GM12878 (cell line): ENCODE data around the gene SIL1. TPM values are rescaled to one million over a fixed set of nuclear protein-coding genes. Genes with fewer than 3 reads are reported as not detected.
"Not testable (repeated sequence)": the region's sequence is repeated elsewhere in the genome, so short reads cannot be mapped to it uniquely, and the experiment has no call there.

Experiments used
- ATAC-seq: fragments of 200-7000 bp; cut with Tn5 transposase; 3 replicates; pipeline ENCODE4 v1.9.1; 2020; ENCODE audit warnings: mild to moderate bottlenecking, moderate library complexity
- BruUV-seq: library from RNA; stranded (reverse); fragments of 400-500 nt; replicated peaks from 2 replicates; lab custom pipeline; 2021; lab: Mats Ljungman, UMichigan
- CTCF ChIA-PET: fragments of 300-600 bp; sonication (Branson Sonifier 250); formaldehyde crosslinking; extraction: SDS; loops from one replicate; lab custom pipeline; 2021; ENCODE audit warnings: inconsistent platforms; lab: Yijun Ruan, JAX
- POLR2A ChIA-PET: fragments of 350-600 bp; formaldehyde crosslinking; extraction: SDS; loops from one replicate; lab custom pipeline; 2021; ENCODE audit warnings: inconsistent platforms; lab: Charles Lee
- RAD21 ChIA-PET: fragments of 300-600 bp; sonication (Branson Sonifier 250); formaldehyde crosslinking; loops from one replicate; lab custom pipeline; 2023; ENCODE audit warnings: antibody characterized with exemption; ENCODE audit not compliant: unreplicated experiment; lab: Charles Lee
- SMC1A ChIA-PET: fragments of 300-600 bp; sonication (Branson Sonifier 250); formaldehyde crosslinking; loops from one replicate; lab custom pipeline; 2023; ENCODE audit not compliant: unreplicated experiment, uncharacterized antibody; lab: Charles Lee
- DNase-seq: peaks from one replicate; pipeline ENCODE4 v3.0.0-alpha.2; 2011; ENCODE audit warnings: low read depth, low spot score
- FAIRE-seq: peaks from 3 replicates; lab custom pipeline; 2011; peaks lifted over from hg19 to GRCh38; lab: Jason Lieb, UNC
- H2AFZ ChIP-seq: 2 replicates; pipeline ENCODE4 v1.6.0; 2011; ENCODE audit warnings: low read depth, low read length, control low read depth; ENCODE audit not compliant: control insufficient read depth
- H3K27ac ChIP-seq: 2 replicates; pipeline ENCODE4 v1.5.1; 2011; ENCODE audit warnings: control low read depth; ENCODE audit not compliant: control insufficient read depth, insufficient read depth
- H3K27me3 ChIP-seq, 2 experiments: replicated peaks in 1 of 2; 2 replicates each; pipeline versions ENCODE4 v1.6.0 to v1.6.1; 2011; ENCODE audit warnings: low read length in 1 of 2; ENCODE audit not compliant: control insufficient read depth in 2 of 2, insufficient read depth in 2 of 2
- H3K36me3 ChIP-seq, 2 experiments: 2 replicates each; pipeline ENCODE4 v1.5.1; 2011; ENCODE audit warnings: low read length in 1 of 2; ENCODE audit not compliant: control insufficient read depth in 2 of 2, insufficient read depth in 2 of 2
- H3K4me1 ChIP-seq: 2 replicates; pipeline ENCODE4 v1.6.1; 2011; ENCODE audit warnings: mild to moderate bottlenecking, low read length, moderate library complexity, mixed read lengths; ENCODE audit not compliant: control insufficient read depth, insufficient read depth
- H3K4me2 ChIP-seq: 2 replicates; pipeline ENCODE4 v1.6.0; 2011; ENCODE audit warnings: control low read depth; ENCODE audit not compliant: control insufficient read depth, insufficient read depth
- H3K4me3 ChIP-seq: fragments of 200-600 bp; sonication (generic); 2 replicates; pipeline ENCODE4 v1.5.1; 2016
- H3K79me2 ChIP-seq: 2 replicates; pipeline ENCODE4 v1.6.0; 2011; ENCODE audit warnings: low read length; ENCODE audit not compliant: control insufficient read depth, insufficient read depth
- H3K9ac ChIP-seq: 2 replicates; pipeline ENCODE4 v1.8.0; 2011; ENCODE audit warnings: low read length, control low read depth, mixed read lengths; ENCODE audit not compliant: control insufficient read depth, insufficient read depth
- H3K9me3 ChIP-seq: replicated peaks from 3 replicates; pipeline ENCODE4 v1.5.1; 2011; ENCODE audit warnings: mild to moderate bottlenecking, low read length; ENCODE audit not compliant: control insufficient read depth, insufficient read depth
- H4K20me1 ChIP-seq: 2 replicates; pipeline ENCODE4 v1.6.0; 2011; ENCODE audit not compliant: control insufficient read depth, insufficient read depth
- PAX8 ChIP-seq: fragments of 450-650 bp; IDR thresholded peaks from 2 replicates; pipeline ENCODE4 v1.6.1; 2017; ENCODE audit warnings: mild to moderate bottlenecking, moderate library complexity
- SMAD5 ChIP-seq: IDR thresholded peaks from 2 replicates; pipeline ENCODE4 v1.6.1; 2016; ENCODE audit warnings: antibody characterized with exemption, low read depth
- WGBS: methylation state at CpG from one replicate; pipeline ENCODE4 v1.1.6; 2016; ENCODE audit warnings: low lambda C conversion rate; ENCODE audit not compliant: insufficient replicate concordance, insufficient coverage; ENCODE audit errors: missing lambda C conversion rate; 5-methylcytosine and 5-hydroxymethylcytosine counted together
- in situ Hi-C: fragments of 300-500 bp; cut with MboI; formaldehyde crosslinking; loops from 9 replicates; pipeline ENCODE4 v1.14.3; 2018; ENCODE audit warnings: mixed read lengths
- intact Hi-C: fragments of 100-400 bp; cut with micrococcal nuclease; formaldehyde crosslinking; loops from one replicate; pipeline ENCODE4 v1.14.2; 2022; ENCODE audit not compliant: unreplicated experiment
- polyA plus RNA-seq, 11 experiments: library from polyadenylated mRNA; depleted of rRNA in 4 of 11; unstranded in 6 of 11; stranded (reverse) in 5 of 11; fragments of >200 nt; fragmentation: Nextera tagmentation in 4 of 11; fragmentation: Illumina TruSeq in 1 of 11; extraction: Ambion mirVana in 4 of 11; extraction: Trizol in 1 of 11; gene quantifications; 1 replicate in 1 of 11; 2 replicates in 10 of 11; pipeline versions ENCODE4 v1.2.1 to v1.2.3, GENCODE V29; 2011 to 2016; ENCODE audit warnings: inconsistent platforms in 2 of 11, missing spikeins in 2 of 11, low read depth in 1 of 11
- total RNA-seq, 4 experiments: library from RNA; depleted of rRNA in 3 of 4; stranded (reverse); fragments of >200 nt in 3 of 4; fragmentation: Illumina TruSeq in 1 of 4; extraction: Trizol in 1 of 4; gene quantifications; 2 replicates each; pipeline versions ENCODE4 v1.2.1 to v1.2.3, GENCODE V29; 2013 to 2021
- TF ChIP-seq, protein P1 (sequence below): fragments of 450-650 bp; IDR thresholded peaks from 2 replicates; pipeline ENCODE4 v1.6.1; 2017; ENCODE audit warnings: antibody characterized with exemption, mild to moderate bottlenecking, moderate library complexity
- TF ChIP-seq, protein P2 (sequence below): fragments of 450-650 bp; IDR thresholded peaks from 2 replicates; pipeline ENCODE4 v1.6.1; 2017; ENCODE audit warnings: mild to moderate bottlenecking, low read depth, inconsistent platforms; ENCODE audit not compliant: poor library complexity, severe bottlenecking
- TF ChIP-seq, protein P3 (sequence below): fragments of 450-650 bp; IDR thresholded peaks from 2 replicates; pipeline ENCODE4 v1.6.1; 2017; ENCODE audit warnings: mild to moderate bottlenecking, moderate library complexity

The SIL1 gene
- total and polyA plus RNA-seq, 10 of the 15 experiments (the other 5 are each of a cell fraction or from before 2014, with no cell fraction given): 4.1 to 49.8 (median 29.4) TPM

DNA sequence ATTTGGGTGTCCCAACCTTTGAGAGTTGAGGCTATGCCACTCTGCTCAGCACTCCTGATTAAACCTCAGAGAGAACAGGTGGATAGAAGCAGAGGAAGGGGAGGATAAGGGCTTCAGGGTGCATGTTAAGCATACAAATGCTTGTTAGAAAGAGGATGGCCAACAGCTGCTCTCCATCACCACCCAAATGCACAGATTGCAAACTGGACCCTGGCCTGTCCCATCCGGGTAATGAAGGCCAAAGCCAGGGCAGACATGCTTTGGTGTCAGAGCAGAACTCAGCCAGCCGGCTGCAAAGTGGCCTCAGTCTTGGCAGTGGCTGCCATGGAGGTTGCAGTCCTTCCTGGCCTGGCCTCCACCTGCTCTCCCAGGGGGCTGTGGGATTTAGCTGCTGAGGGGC lies 84.3 kb downstream of the SIL1 start:
- TF ChIP-seq, protein P1, sequence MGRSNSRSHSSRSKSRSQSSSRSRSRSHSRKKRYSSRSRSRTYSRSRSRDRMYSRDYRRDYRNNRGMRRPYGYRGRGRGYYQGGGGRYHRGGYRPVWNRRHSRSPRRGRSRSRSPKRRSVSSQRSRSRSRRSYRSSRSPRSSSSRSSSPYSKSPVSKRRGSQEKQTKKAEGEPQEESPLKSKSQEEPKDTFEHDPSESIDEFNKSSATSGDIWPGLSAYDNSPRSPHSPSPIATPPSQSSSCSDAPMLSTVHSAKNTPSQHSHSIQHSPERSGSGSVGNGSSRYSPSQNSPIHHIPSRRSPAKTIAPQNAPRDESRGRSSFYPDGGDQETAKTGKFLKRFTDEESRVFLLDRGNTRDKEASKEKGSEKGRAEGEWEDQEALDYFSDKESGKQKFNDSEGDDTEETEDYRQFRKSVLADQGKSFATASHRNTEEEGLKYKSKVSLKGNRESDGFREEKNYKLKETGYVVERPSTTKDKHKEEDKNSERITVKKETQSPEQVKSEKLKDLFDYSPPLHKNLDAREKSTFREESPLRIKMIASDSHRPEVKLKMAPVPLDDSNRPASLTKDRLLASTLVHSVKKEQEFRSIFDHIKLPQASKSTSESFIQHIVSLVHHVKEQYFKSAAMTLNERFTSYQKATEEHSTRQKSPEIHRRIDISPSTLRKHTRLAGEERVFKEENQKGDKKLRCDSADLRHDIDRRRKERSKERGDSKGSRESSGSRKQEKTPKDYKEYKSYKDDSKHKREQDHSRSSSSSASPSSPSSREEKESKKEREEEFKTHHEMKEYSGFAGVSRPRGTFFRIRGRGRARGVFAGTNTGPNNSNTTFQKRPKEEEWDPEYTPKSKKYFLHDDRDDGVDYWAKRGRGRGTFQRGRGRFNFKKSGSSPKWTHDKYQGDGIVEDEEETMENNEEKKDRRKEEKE: no peak
- TF ChIP-seq, protein P2, sequence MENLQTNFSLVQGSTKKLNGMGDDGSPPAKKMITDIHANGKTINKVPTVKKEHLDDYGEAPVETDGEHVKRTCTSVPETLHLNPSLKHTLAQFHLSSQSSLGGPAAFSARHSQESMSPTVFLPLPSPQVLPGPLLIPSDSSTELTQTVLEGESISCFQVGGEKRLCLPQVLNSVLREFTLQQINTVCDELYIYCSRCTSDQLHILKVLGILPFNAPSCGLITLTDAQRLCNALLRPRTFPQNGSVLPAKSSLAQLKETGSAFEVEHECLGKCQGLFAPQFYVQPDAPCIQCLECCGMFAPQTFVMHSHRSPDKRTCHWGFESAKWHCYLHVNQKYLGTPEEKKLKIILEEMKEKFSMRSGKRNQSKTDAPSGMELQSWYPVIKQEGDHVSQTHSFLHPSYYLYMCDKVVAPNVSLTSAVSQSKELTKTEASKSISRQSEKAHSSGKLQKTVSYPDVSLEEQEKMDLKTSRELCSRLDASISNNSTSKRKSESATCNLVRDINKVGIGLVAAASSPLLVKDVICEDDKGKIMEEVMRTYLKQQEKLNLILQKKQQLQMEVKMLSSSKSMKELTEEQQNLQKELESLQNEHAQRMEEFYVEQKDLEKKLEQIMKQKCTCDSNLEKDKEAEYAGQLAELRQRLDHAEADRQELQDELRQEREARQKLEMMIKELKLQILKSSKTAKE: no peak
- TF ChIP-seq, protein P3, sequence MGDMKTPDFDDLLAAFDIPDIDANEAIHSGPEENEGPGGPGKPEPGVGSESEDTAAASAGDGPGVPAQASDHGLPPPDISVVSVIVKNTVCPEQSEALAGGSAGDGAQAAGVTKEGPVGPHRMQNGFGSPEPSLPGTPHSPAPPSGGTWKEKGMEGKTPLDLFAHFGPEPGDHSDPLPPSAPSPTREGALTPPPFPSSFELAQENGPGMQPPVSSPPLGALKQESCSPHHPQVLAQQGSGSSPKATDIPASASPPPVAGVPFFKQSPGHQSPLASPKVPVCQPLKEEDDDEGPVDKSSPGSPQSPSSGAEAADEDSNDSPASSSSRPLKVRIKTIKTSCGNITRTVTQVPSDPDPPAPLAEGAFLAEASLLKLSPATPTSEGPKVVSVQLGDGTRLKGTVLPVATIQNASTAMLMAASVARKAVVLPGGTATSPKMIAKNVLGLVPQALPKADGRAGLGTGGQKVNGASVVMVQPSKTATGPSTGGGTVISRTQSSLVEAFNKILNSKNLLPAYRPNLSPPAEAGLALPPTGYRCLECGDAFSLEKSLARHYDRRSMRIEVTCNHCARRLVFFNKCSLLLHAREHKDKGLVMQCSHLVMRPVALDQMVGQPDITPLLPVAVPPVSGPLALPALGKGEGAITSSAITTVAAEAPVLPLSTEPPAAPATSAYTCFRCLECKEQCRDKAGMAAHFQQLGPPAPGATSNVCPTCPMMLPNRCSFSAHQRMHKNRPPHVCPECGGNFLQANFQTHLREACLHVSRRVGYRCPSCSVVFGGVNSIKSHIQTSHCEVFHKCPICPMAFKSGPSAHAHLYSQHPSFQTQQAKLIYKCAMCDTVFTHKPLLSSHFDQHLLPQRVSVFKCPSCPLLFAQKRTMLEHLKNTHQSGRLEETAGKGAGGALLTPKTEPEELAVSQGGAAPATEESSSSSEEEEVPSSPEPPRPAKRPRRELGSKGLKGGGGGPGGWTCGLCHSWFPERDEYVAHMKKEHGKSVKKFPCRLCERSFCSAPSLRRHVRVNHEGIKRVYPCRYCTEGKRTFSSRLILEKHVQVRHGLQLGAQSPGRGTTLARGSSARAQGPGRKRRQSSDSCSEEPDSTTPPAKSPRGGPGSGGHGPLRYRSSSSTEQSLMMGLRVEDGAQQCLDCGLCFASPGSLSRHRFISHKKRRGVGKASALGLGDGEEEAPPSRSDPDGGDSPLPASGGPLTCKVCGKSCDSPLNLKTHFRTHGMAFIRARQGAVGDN: no peak
- TF ChIP-seq PAX8 (no peak), SMAD5 (no peak)
- intact Hi-C loops: no loop called here
- FAIRE-seq: no peak
- no peak overlapping the region for H3K4me2 ChIP-seq
- ChIA-PET RAD21 (no interaction called here), POLR2A (interaction anchor here (0.6 kb wide), 1 partner anchor 137 kb away, joined by 3 read pairs; no protein-coding TSS in a partner anchor), CTCF (no interaction called here), SMC1A (no interaction called here)
- no peaks in the 10 kb centered on the region for H3K9me3 ChIP-seq
- H3K36me3 ChIP-seq: peaks cover 2 to 5% of the 10 kb centered on the region in 2 experiments; a peak in 2 of 4 replicates
- no peak overlapping the region for H3K27ac ChIP-seq
- no peak overlapping the region for H3K9ac ChIP-seq
- BruUV-seq: no TSS peak
- H3K4me1 ChIP-seq: no peaks in the 10 kb centered on the region
- in situ Hi-C loops: no loop called here
- no peaks in the 10 kb centered on the region for H3K27me3 ChIP-seq
- no peaks in the 10 kb centered on the region for H3K79me2 ChIP-seq
- WGBS: 61% methylated on average over 2 of the region's 2 CpGs
- DNase-seq: no peak
- ATAC-seq: no peak
- no peaks in the 10 kb centered on the region for H4K20me1 ChIP-seq
- H2AFZ ChIP-seq: no peak overlapping the region
- no peak overlapping the region for H3K4me3 ChIP-seq

DNA sequence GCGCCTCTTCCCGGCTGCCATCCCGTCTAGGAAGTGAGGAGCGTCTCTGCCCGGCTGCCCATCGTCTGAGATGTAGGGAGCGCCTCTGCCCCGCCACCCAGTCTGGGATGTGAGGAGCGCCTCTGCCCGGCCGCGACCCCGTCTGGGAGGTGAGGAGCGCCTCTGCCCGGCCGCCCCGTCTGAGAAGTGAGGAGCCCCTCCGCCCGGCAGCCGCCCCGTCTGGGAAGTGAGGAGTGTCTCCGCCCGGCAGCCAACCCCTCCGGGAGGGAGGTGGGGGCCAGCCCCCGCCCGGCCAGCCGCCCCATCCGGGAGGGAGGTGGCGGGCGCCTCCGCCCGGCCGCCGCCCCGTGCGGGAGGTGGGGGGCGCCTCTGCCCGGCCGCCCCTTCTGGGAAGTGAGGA lies 85.8 kb downstream of the SIL1 start:
- in situ Hi-C loops, ATAC-seq, DNase-seq, H3K9me3 ChIP-seq, POLR2A ChIA-PET, H3K27ac ChIP-seq, RAD21 ChIA-PET, CTCF ChIA-PET, H3K4me1 ChIP-seq, H3K27me3 ChIP-seq, BruUV-seq, H3K4me2 ChIP-seq, SMC1A ChIA-PET, H3K36me3 ChIP-seq, H4K20me1 ChIP-seq, H2AFZ ChIP-seq, H3K4me3 ChIP-seq, H3K9ac ChIP-seq, intact Hi-C loops, FAIRE-seq, H3K79me2 ChIP-seq: not testable (repeated sequence)
- 92% methylated on average over 23 of the region's 39 CpGs for WGBS
